OCI-LY1 (cell line): ENCODE results near the gene PNPT1.

Experiments used
- H2AFZ ChIP-seq: fragments of 200-600 bp; sonication (generic), shearing (Covaris generic); 2 replicates; pipeline ENCODE4 v1.6.0; 2014; ENCODE audit warnings: antibody characterized with exemption, mild to moderate bottlenecking, low read length
- H3F3A ChIP-seq: fragments of 200-600 bp; sonication (generic), shearing (Covaris generic); 2 replicates; pipeline ENCODE4 v1.6.0; 2014; ENCODE audit warnings: mild to moderate bottlenecking, antibody characterized with exemption, low read length, moderate library complexity; ENCODE audit not compliant: insufficient read depth
- H3K27ac ChIP-seq: fragments of 200-600 bp; sonication (generic); 2 replicates; pipeline ENCODE4 v1.5.1; 2014; ENCODE audit warnings: low read length, mixed run types, mild to moderate bottlenecking, low read depth; ENCODE audit not compliant: poor library complexity, severe bottlenecking
- H3K27me3 ChIP-seq: fragments of 200-600 bp; sonication (generic); 2 replicates; pipeline ENCODE4 v1.6.0; 2014; ENCODE audit warnings: antibody characterized with exemption, mild to moderate bottlenecking, low read length, moderate library complexity; ENCODE audit not compliant: insufficient read depth
- H3K36me3 ChIP-seq: fragments of 200-600 bp; sonication (generic); 2 replicates; pipeline ENCODE4 v1.6.1; 2014; ENCODE audit warnings: mild to moderate bottlenecking, antibody characterized with exemption, low read length, moderate library complexity, mixed read lengths; ENCODE audit not compliant: insufficient read depth
- H3K4me1 ChIP-seq: fragments of 200-600 bp; sonication (generic); 2 replicates; pipeline ENCODE4 v1.5.1; 2014; ENCODE audit warnings: mild to moderate bottlenecking, low read length, moderate library complexity; ENCODE audit not compliant: insufficient read depth, severe bottlenecking
- H3K4me2 ChIP-seq: fragments of 200-600 bp; sonication (generic), shearing (Covaris generic); 2 replicates; pipeline ENCODE4 v1.6.1; 2014; ENCODE audit warnings: low read length
- H3K4me3 ChIP-seq: fragments of 200-600 bp; sonication (generic); 2 replicates; pipeline ENCODE4 v1.5.1; 2014; ENCODE audit warnings: low read length, low read depth, mild to moderate bottlenecking, mixed read lengths; ENCODE audit not compliant: poor library complexity, severe bottlenecking
- H3K79me2 ChIP-seq: fragments of 200-600 bp; shearing (Covaris generic); 2 replicates; pipeline ENCODE4 v1.6.1; 2016; ENCODE audit warnings: mixed run types, low read length, mixed read lengths; ENCODE audit not compliant: insufficient read depth
- H3K9ac ChIP-seq: fragments of 200-600 bp; sonication (generic), shearing (Covaris generic); 2 replicates; pipeline ENCODE4 v1.6.1; 2014; ENCODE audit warnings: mild to moderate bottlenecking, low read length, mixed read lengths
- H3K9me2 ChIP-seq: fragments of 200-600 bp; sonication (generic), shearing (Covaris generic); 2 replicates; pipeline ENCODE4 v1.6.1; 2014; ENCODE audit warnings: low read depth, mild to moderate bottlenecking, low read length, mixed read lengths
- H3K9me3 ChIP-seq: fragments of 200-600 bp; shearing (Covaris generic); 2 replicates; pipeline ENCODE4 v1.6.1; 2014; ENCODE audit warnings: low read length, mixed read lengths
- H4K20me1 ChIP-seq: fragments of 200-600 bp; sonication (generic), shearing (Covaris generic); 2 replicates; pipeline ENCODE4 v1.6.0; 2016; ENCODE audit warnings: mild to moderate bottlenecking, low read length; ENCODE audit not compliant: insufficient read depth
- EZH2 ChIP-seq: fragments of 200-600 bp; sonication (generic), shearing (Covaris generic); IDR thresholded peaks from 2 replicates; pipeline ENCODE4 v1.8.0; 2017; ENCODE audit warnings: borderline replicate concordance, mixed run types, mild to moderate bottlenecking, antibody characterized with exemption, low read length, moderate library complexity, mixed read lengths
- TF ChIP-seq, protein P1 (sequence below): fragments of 200-600 bp; sonication (generic), shearing (Covaris generic); IDR thresholded peaks from 2 replicates; pipeline ENCODE4 v1.5.1; 2017; ENCODE audit warnings: mild to moderate bottlenecking, antibody characterized with exemption, low read length, moderate library complexity, mixed read lengths

The PNPT1 gene

DNA sequence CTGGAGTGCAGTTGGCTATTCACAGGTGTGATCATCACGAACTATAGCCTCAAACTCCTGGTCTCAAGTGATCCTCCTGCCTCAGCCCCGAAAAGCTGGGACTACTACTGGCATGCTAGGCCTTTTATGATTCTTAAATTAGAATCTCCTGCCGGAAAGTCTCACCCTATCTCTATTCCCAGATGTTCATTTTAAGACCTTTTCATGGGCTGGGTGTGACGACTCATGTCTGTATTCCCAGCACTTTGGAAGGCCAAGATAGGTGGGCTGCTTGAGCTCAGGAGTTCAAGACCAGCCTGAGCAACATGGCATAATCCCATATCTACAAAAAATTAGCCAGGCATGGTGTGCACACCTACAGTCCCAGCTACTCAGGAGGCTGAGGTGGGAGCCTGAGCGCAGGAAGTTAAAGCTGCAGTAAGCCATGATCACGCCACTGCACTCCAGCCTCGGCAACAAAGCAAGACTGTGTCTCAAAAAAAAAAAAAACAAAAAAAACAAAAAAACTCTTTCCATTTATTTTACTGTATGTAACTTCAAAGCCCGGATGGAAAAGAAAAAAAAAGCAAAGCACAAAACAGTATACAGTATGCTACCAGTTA is 84.3 kb downstream of the PNPT1 start:
- Histone ChIP-seq H3K27ac (no peak overlapping the region), H3K9ac (no peak overlapping the region), H3K4me1 (no peaks in the 10 kb centered on the region), H3F3A (no peaks in the 10 kb centered on the region), H3K9me3 (no peaks in the 10 kb centered on the region), H3K36me3 (peaks cover 41% of the 10 kb centered on the region), H3K4me3 (no peak overlapping the region), H4K20me1 (no peaks in the 10 kb centered on the region), H2AFZ (no peak overlapping the region), H3K27me3 (no peaks in the 10 kb centered on the region), H3K79me2 (peaks cover 39% of the 10 kb centered on the region), H3K4me2 (no peak overlapping the region), H3K9me2 (no peaks in the 10 kb centered on the region)
- no peak for TF ChIP-seq EZH2
- TF ChIP-seq, protein P1, sequence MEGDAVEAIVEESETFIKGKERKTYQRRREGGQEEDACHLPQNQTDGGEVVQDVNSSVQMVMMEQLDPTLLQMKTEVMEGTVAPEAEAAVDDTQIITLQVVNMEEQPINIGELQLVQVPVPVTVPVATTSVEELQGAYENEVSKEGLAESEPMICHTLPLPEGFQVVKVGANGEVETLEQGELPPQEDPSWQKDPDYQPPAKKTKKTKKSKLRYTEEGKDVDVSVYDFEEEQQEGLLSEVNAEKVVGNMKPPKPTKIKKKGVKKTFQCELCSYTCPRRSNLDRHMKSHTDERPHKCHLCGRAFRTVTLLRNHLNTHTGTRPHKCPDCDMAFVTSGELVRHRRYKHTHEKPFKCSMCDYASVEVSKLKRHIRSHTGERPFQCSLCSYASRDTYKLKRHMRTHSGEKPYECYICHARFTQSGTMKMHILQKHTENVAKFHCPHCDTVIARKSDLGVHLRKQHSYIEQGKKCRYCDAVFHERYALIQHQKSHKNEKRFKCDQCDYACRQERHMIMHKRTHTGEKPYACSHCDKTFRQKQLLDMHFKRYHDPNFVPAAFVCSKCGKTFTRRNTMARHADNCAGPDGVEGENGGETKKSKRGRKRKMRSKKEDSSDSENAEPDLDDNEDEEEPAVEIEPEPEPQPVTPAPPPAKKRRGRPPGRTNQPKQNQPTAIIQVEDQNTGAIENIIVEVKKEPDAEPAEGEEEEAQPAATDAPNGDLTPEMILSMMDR = no peak

DNA sequence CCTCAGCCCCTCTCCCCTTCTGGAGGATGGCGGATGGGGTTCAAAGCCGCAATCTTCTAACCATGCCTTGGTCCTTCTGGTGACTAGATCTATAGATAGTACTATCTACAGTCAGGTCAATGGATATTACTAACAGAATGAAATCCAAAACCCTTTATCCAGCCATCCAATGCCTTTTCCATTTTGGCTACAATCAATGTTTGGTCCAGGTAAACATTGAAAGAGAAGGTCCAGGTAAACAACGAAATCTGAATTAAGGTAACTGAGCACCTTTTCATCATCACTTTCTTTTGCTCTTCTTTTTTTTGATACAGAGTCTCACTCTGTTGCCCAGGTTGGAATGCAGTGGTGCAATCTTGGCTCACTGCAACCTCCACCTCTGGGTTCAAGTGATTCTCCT is 85.9 kb downstream of the PNPT1 start:
- H4K20me1 ChIP-seq = no peaks in the 10 kb centered on the region
- no peak overlapping the region for H2AFZ ChIP-seq
- H3K4me2 ChIP-seq = no peak overlapping the region
- H3F3A ChIP-seq = no peaks in the 10 kb centered on the region
- TF ChIP-seq, protein P1 = no peak
- TF ChIP-seq EZH2 = no peak
- no peaks in the 10 kb centered on the region for H3K4me1 ChIP-seq
- no peak overlapping the region for H3K9ac ChIP-seq
- H3K27ac ChIP-seq = no peak overlapping the region
- H3K4me3 ChIP-seq = no peak overlapping the region
- peaks cover 41% of the 10 kb centered on the region for H3K79me2 ChIP-seq
- H3K27me3 ChIP-seq = no peaks in the 10 kb centered on the region
- no peaks in the 10 kb centered on the region for H3K9me3 ChIP-seq
- H3K9me2 ChIP-seq = no peaks in the 10 kb centered on the region
- peaks cover 35% of the 10 kb centered on the region for H3K36me3 ChIP-seq

DNA sequence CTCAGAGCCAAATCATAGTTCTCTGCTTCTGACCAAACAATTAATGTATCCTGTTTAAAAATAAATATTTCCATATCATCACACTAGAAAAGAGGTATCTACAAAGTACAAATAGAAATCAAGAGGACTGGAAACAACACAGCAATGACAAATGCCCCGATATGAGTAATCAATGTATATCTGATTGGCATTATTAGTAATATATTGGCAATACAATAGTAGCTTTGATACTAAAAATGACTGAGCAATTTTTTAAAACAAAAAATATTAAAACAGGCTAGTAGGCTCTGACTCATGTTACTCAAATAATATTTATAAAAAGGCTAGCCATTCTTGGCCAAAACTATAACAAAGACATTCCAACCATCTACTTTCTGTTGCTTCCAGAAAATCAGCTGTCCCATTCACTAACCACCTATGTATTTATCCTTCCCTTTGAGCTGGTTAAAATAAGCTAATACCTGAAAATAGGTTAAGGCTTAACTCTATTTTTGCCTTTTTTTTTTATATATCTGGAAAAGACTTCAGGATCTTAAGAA is 89.5 kb downstream of the PNPT1 start:
- H2AFZ ChIP-seq = no peak overlapping the region
- peaks cover 43% of the 10 kb centered on the region for H3K36me3 ChIP-seq
- H3F3A ChIP-seq = no peaks in the 10 kb centered on the region
- peaks cover 41% of the 10 kb centered on the region for H3K79me2 ChIP-seq
- TF ChIP-seq EZH2 = no peak
- TF ChIP-seq, protein P1 = no peak
- no peak overlapping the region for H3K4me3 ChIP-seq
- H3K4me2 ChIP-seq = no peak overlapping the region
- H3K27ac ChIP-seq = no peak overlapping the region
- no peaks in the 10 kb centered on the region for H3K27me3 ChIP-seq
- H4K20me1 ChIP-seq = no peaks in the 10 kb centered on the region
- no peaks in the 10 kb centered on the region for H3K4me1 ChIP-seq
- no peak overlapping the region for H3K9ac ChIP-seq
- no peaks in the 10 kb centered on the region for H3K9me2 ChIP-seq
- no peaks in the 10 kb centered on the region for H3K9me3 ChIP-seq
